PC-9 (cell line): ENCODE measurements around the gene CLNK.

ENCODE experiments used
- CTCF ChIP-seq: fragments of 200-600 bp; sonication (generic); conservative IDR thresholded peaks from 2 replicates; pipeline ENCODE4 v1.6.1; 2017; ENCODE audit warnings: mixed run types, antibody characterized with exemption, mild to moderate bottlenecking, moderate library complexity
- EZH2 ChIP-seq: fragments of 200-600 bp; sonication (generic); IDR thresholded peaks from 2 replicates; pipeline ENCODE4 v1.8.0; 2017; ENCODE audit warnings: antibody characterized with exemption, low read depth

DNA sequence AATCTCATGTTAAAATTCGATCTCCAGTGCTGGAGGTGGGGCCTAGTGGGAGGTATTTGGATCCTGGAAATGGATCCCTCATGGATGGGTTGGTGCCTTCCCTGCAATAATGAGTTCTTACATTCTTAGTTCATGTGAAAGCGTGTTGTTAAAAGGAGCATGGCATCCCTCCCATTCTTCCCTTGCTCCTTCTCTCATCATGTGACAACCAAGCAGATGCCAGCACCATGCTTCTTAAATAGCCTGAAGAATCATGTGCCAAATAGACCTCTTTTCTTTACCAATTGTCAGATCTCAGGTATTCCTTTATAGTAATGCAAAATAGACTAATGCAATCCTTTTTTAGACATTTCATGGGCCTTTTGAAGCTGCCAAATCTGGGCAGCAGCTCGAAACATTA is 29.0 kb upstream of the CLNK start:
- TF ChIP-seq CTCF (no peak), EZH2 (no peak)
